ENCODE data around the gene SLC25A29. TPM values are rescaled to one million over a fixed set of nuclear protein-coding genes. Genes with fewer than 3 reads are reported as not detected.
A peak's percentile ranks its signal among the peaks of the same experiment; 100 is the strongest.
"Not testable (repeated sequence)": the region's sequence is repeated elsewhere in the genome, so short reads cannot be mapped to it uniquely, and the experiment has no call there.

SLC25A29 gene
- total RNA-seq, 2 donors from 2014 or later, result 234 to 263 TPM

DNA sequence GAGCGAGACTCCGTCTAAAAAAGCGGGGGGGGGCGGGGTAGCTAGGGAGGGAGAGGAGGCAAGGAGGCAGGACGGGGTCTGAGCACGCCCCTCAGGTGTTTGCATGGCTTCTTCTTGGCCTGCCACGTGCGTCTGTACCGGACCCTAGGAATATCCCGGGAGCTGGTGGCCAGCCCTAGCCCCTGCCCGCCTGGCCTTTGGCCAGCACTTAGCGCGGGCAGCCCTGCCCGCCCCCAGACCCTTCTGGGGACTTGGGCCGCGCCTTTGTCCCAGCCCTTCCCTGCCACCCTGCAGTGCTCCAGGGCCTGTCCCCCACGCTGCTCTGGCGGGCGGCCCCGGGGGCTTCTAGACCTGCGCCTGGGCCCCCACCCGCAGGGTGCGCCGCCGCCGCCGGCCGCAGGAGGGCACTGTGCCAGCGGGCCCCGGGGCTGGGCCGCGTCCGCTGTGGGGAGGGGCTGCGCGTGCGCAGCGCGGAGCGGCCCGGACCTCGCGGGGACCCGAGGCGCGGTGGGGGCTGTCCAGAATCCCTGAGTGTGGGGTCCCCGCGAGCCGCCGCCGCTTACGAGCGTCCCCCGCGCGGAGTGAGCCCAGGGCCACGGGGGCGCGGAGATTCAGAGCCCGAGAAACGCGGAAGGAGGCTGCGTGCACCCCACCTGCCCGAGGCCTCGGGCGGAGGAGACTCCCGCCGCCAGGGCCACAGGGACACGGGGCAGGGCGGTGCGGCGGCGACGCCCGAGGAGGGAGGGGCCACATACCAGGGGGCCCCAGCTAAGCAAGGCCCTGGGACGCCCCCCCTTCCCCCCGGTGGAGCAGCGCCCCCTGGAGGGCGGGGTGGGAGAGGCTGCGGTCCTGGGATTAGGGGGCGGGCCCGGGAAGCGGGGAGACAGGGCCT is 21.0 kb downstream of the SLC25A29 start:
- TF ChIP-seq, protein P1, sequence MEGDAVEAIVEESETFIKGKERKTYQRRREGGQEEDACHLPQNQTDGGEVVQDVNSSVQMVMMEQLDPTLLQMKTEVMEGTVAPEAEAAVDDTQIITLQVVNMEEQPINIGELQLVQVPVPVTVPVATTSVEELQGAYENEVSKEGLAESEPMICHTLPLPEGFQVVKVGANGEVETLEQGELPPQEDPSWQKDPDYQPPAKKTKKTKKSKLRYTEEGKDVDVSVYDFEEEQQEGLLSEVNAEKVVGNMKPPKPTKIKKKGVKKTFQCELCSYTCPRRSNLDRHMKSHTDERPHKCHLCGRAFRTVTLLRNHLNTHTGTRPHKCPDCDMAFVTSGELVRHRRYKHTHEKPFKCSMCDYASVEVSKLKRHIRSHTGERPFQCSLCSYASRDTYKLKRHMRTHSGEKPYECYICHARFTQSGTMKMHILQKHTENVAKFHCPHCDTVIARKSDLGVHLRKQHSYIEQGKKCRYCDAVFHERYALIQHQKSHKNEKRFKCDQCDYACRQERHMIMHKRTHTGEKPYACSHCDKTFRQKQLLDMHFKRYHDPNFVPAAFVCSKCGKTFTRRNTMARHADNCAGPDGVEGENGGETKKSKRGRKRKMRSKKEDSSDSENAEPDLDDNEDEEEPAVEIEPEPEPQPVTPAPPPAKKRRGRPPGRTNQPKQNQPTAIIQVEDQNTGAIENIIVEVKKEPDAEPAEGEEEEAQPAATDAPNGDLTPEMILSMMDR (conservative IDR thresholded peaks at IDR 0.05), result peak; percentile 84
- Histone ChIP-seq H3K36me3 (ENCODE audit: control insufficient read depth, insufficient read depth, low read length) (peaks cover 19% of the 10 kb centered on the region), H3K27me3 (ENCODE audit: control insufficient read depth, insufficient read depth, low read length, poor library complexity, severe bottlenecking) (no peaks in the 10 kb centered on the region), H3K27ac (ENCODE audit: low read depth, low read length) (peak overlapping the region; percentile 66), H3K9ac (ENCODE audit: extremely low read depth, low read length, poor library complexity, severe bottlenecking) (peak overlapping the region; percentile 74), H3K4me3 (ENCODE audit: low read length) (peak overlapping the region; percentile 62), H3K9me3 (ENCODE audit: control insufficient read depth, low read length) (no peaks in the 10 kb centered on the region), H3K4me1 (ENCODE audit: control insufficient read depth, insufficient read depth, low read length) (peaks cover 4% of the 10 kb centered on the region)
- DNase-seq, result peak; percentile 91
- H3K4me1 Mint-ChIP-seq, result peaks cover 11% of the 10 kb centered on the region
- peaks cover 18% of the 10 kb centered on the region for H3K36me3 Mint-ChIP-seq (ENCODE audit: low read depth)
- peak overlapping the region; percentile 77 for H3K27ac Mint-ChIP-seq
- peak overlapping the region; percentile 56 for H3K4me3 Mint-ChIP-seq
- H3K27me3 Mint-ChIP-seq (ENCODE audit: insufficient read depth), result peaks cover 2% of the 10 kb centered on the region
- 9% methylated on average over 31 to 82 of the region's 82 CpGs for WGBS, 2 experiments (ENCODE audit: insufficient coverage in 1 of 2, insufficient read length in 1 of 2)
- H3K9me3 Mint-ChIP-seq, result no peaks in the 10 kb centered on the region

DNA sequence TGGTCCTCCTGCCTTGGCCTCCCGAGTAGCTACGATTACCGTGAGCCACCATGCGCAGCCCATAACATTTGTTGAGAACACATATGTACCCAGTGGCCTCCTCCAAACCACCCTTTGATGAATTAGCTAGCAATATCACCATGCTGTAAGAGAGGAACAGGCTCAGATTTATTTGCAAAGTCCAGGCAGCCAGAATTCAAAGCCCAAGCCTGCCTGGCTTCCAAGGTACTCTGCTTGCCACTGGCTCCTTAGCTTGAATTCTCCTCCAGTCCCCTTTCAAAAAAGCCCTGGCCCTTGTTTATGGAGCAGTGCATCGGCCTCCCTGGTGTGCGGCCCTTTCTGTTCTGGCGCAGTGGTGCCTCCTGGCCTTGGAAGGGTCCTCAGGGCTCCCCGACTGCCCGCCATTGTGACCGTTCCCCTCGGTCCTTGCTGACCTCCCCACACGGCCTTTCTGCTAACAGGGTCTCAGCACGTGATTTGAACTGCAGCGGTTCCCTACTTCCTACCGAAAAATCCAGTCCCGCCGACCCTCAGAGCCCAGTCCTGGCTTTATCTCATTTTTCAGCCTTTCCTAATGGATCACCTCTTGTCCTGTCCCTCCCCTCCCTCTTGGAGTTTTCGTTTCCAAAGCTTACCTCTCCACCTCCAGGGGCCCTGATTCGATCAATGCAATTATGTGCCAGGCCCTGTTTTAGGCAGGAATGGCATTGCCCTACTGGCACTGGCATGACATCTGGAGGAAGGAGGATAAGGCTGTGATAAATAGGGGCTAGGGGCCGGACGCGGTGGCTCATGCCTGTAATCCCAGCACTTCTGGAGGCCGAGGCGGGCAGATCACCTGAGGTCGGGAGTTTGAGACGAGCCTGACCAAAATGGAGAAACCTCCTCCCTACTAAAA is 22.0 kb downstream of the SLC25A29 start:
- Histone ChIP-seq H3K9me3 (ENCODE audit: control insufficient read depth, low read length) (no peaks in the 10 kb centered on the region), H3K9ac (ENCODE audit: extremely low read depth, low read length, poor library complexity, severe bottlenecking) (no peak overlapping the region), H3K4me3 (ENCODE audit: low read length) (no peak overlapping the region), H3K27ac (ENCODE audit: low read depth, low read length) (peak overlapping the region; percentile 49), H3K27me3 (ENCODE audit: control insufficient read depth, insufficient read depth, low read length, poor library complexity, severe bottlenecking) (no peaks in the 10 kb centered on the region), H3K36me3 (ENCODE audit: control insufficient read depth, insufficient read depth, low read length) (peaks cover 25% of the 10 kb centered on the region), H3K4me1 (ENCODE audit: control insufficient read depth, insufficient read depth, low read length) (peaks cover 3% of the 10 kb centered on the region)
- peak overlapping the region; percentile 77 for H3K27ac Mint-ChIP-seq
- H3K4me1 Mint-ChIP-seq, result peaks cover 15% of the 10 kb centered on the region
- H3K27me3 Mint-ChIP-seq (ENCODE audit: insufficient read depth), result peaks cover 2% of the 10 kb centered on the region
- H3K36me3 Mint-ChIP-seq (ENCODE audit: low read depth), result peaks cover 21% of the 10 kb centered on the region
- peak overlapping the region; percentile 56 for H3K4me3 Mint-ChIP-seq
- TF ChIP-seq, protein P1 (conservative IDR thresholded peaks at IDR 0.05), result no peak
- DNase-seq, result peak; percentile 65
- WGBS, 2 experiments (ENCODE audit: insufficient coverage in 1 of 2, insufficient read length in 1 of 2), result 86 to 90% methylated on average over 23 to 26 of the region's 26 CpGs
- H3K9me3 Mint-ChIP-seq, result no peaks in the 10 kb centered on the region

DNA sequence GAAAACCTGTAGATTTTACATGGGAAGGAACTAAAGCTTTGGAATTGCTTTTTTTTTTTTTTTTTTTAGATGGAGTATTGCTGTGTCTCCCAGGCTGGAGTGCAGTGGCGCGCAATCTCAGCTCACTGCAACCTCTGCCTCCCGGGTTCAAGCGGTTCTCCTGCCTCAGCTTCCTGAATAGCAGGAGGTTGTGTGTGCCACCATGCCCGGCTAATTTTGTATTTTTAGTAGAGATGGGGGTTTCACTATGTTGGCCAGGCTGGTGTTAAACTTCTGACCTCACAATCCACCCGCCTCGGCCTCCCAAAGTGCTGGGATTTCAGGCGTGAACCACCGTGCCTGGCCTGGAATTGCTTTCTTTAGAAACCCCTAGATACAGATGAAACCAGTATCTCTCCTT is 22.8 kb downstream of the SLC25A29 start:
- Mint-ChIP-seq H3K36me3 (ENCODE audit: low read depth) (peaks cover 28% of the 10 kb centered on the region), H3K4me1 (peaks cover 19% of the 10 kb centered on the region)
- 94 to 97% methylated on average over 9 of the region's 9 CpGs for WGBS, 2 experiments (ENCODE audit: insufficient coverage in 1 of 2, insufficient read length in 1 of 2)
- peaks cover 33% of the 10 kb centered on the region for H3K36me3 ChIP-seq (ENCODE audit: control insufficient read depth, insufficient read depth, low read length)
- H3K9ac ChIP-seq (ENCODE audit: extremely low read depth, low read length, poor library complexity, severe bottlenecking); H3K4me3 ChIP-seq (ENCODE audit: low read length); H3K4me3 Mint-ChIP-seq; H3K27ac ChIP-seq (ENCODE audit: low read depth, low read length); H3K4me1 ChIP-seq (ENCODE audit: control insufficient read depth, insufficient read depth, low read length); DNase-seq; H3K9me3 Mint-ChIP-seq; H3K27me3 ChIP-seq (ENCODE audit: control insufficient read depth, insufficient read depth, low read length, poor library complexity, severe bottlenecking); H3K9me3 ChIP-seq (ENCODE audit: control insufficient read depth, low read length); H3K27me3 Mint-ChIP-seq (ENCODE audit: insufficient read depth); H3K27ac Mint-ChIP-seq: not testable (repeated sequence)

All from endodermal cell (in vitro differentiated cells).